ENCODE data around the gene FRMD5.
A peak's percentile ranks its signal among the peaks of the same experiment; 100 is the strongest.
"Not testable (repeated sequence)": the region's sequence is repeated elsewhere in the genome, so short reads cannot be mapped to it uniquely, and the experiment has no call there.

The FRMD5 gene

GRCh38 chr15:43831519-43832052 lies 363.5 kb downstream of the FRMD5 start:
- not testable (repeated sequence) for DNase-seq (ENCODE audit: low spot score)

- not testable (repeated sequence) for DNase-seq (ENCODE audit: low spot score)
Measured at GRCh38 chr15:43830691-43831275, 364.3 kb downstream of the FRMD5 start.

- DNase-seq (ENCODE audit: low spot score), result not testable (repeated sequence)
Measured at GRCh38 chr15:43829951-43830540, 365.0 kb downstream of the FRMD5 start.

GRCh38 chr15:43828061-43828657 lies 366.9 kb downstream of the FRMD5 start:
- peak; percentile 16 for DNase-seq (ENCODE audit: low spot score)

GRCh38 chr15:43826508-43827341 lies 368.3 kb downstream of the FRMD5 start, which contains the start of gene WDR76:
Gene WDR76, plus strand, starts transcription at chr15:43827002. Its CDS starts 31 bp downstream, at chr15:43827033.
- peak; percentile 80 for DNase-seq (ENCODE audit: low spot score)

- no peak for DNase-seq (ENCODE audit: low spot score)
Measured at GRCh38 chr15:43826029-43826507, 369.0 kb downstream of the FRMD5 start.

GRCh38 chr15:43825305-43825704 lies 369.8 kb downstream of the FRMD5 start:
- DNase-seq (ENCODE audit: low spot score), result not testable (repeated sequence)

GRCh38 chr15:43824302-43825246 lies 370.5 kb downstream of the FRMD5 start, which contains the start of gene MFAP1:
Gene MFAP1, minus strand, starts transcription at chr15:43824690. Its CDS starts 121 bp downstream, at chr15:43824569.
- DNase-seq (ENCODE audit: low spot score), result peak; percentile 96

- DNase-seq (ENCODE audit: low spot score), result no peak
Measured at GRCh38 chr15:43821505-43821904, 373.6 kb downstream of the FRMD5 start.
